Epithelial cell of alveolus of lung (primary cell): ENCODE measurements around the gene ZNF705A. TPM values are rescaled to one million over a fixed set of nuclear protein-coding genes. Genes with fewer than 3 reads are reported as not detected.

Experiments
- total RNA-seq: library from RNA; depleted of rRNA; stranded (reverse); fragments of >200 nt; gene quantifications from 2 replicates; pipeline ENCODE4 v1.2.1, GENCODE V29; 2015

Gene ZNF705A
- total RNA-seq: not detected in 2 replicates

GRCh38 chr12:8156845-8157244, at the start of gene ZNF705A:
TSS of gene ZNF705A (plus strand) at chr12:8157015. CDS start at chr12:8172626, 15,611 bp downstream.

GRCh38 chr12:8123124-8123912, 33.5 kb upstream of the ZNF705A start, which contains the start of gene CLEC4A:
TSS of gene CLEC4A (plus strand) at chr12:8123617. CDS start at chr12:8123879, 262 bp downstream.

GRCh38 chr12:8226992-8227731, 70.3 kb downstream of the ZNF705A start, which contains the start of gene FAM90A1:
TSS of gene FAM90A1 (minus strand) at chr12:8227618. CDS start at chr12:8224832, 2,786 bp downstream.

Other genes with a start within 250 kb of the ZNF705A start
- gene SLC2A3, start 220.8 kb upstream of the ZNF705A start, total RNA-seq: 46.7 and 123 TPM in 2 replicates
- 10.1 and 14.5 TPM in 2 replicates for gene FOXJ2, start 124.3 kb upstream of the ZNF705A start, total RNA-seq
- gene C3AR1, start 90.7 kb upstream of the ZNF705A start, total RNA-seq: 1.9 TPM in 1 of 2 replicates, not detected in the other
- gene NECAP1, start 74.7 kb upstream of the ZNF705A start, total RNA-seq: 34.6 and 38.2 TPM in 2 replicates
- 0.72 TPM in 1 of 2 replicates, not detected in the other for gene CLEC4A, start 33.4 kb upstream of the ZNF705A start, total RNA-seq
- 0.13 and 0.80 TPM in 2 replicates for gene FAM90A1, start 70.6 kb downstream of the ZNF705A start, total RNA-seq